ENCODE data around the gene ATP6V1E1.
"Not testable (repeated sequence)": the region's sequence is repeated elsewhere in the genome, so short reads cannot be mapped to it uniquely, and the experiment has no call there.

The ATP6V1E1 gene

DNA sequence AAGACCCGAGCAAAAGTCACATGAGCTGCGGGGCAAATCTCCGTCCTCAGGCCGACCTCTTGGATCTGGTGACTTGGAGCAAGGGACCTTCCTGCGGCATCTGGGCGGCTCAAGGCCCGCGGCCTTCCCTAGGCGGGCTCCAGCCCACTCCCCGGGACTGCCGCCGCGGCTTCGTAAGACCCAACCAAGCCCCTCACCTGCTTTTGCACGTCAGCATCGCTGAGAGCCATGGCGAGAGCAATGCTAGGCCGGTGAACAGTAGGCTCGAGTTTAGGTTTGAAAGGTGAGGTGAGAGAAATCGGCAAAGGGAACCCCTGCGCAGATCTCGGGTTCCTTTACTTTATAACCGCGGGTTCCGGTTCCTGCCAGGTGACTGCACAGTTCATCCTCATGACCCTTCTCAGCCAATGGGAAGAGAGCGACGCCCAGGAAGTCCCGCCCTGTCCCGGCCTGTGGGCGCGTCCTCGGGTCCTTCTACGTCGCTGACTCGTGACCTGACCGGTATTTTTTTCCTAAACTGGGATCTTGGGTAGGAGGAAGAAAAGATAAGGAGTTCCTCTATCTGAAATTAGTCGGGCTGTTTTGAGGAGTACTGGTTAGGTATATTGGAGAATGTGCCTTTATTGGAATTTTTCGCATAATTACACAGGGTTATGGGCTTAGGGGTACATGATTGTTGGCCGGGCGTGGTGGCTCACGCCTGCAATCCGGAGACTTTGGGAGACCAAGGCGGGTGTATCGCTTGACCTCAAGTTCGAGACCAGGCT, at the start of gene ATP6V1E1:
Gene ATP6V1E1, minus strand, starts transcription at position 344 of the 767 bp plus-strand sequence. Its CDS starts 114 bp downstream, at position 230.
- TF ChIP-seq CTCF (IDR thresholded peaks at IDR 0.05; ENCODE audit: insufficient read depth, low read depth, low read length, missing control alignments), result no peak
- peak within 1 kb of the TSS; percentile 75 for H3K4me3 ChIP-seq (ENCODE audit: low read depth, low read length)
- DNase-seq (ENCODE audit: low read depth), result peak; percentile 96

- no peak for TF ChIP-seq CTCF (IDR thresholded peaks at IDR 0.05; ENCODE audit: insufficient read depth, low read depth, low read length, missing control alignments)
- no peak overlapping the region for H3K4me3 ChIP-seq (ENCODE audit: low read depth, low read length)
- no peak for DNase-seq (ENCODE audit: low read depth)
These were observed 47.0 kb upstream of the ATP6V1E1 start for GRCh38 chr22:17675584-17675983.

GRCh38 chr22:17674152-17674551, 45.6 kb upstream of the ATP6V1E1 start:
- TF ChIP-seq CTCF (IDR thresholded peaks at IDR 0.05; ENCODE audit: insufficient read depth, low read depth, low read length, missing control alignments), result no peak
- DNase-seq (ENCODE audit: low read depth), result no peak
- no peak overlapping the region for H3K4me3 ChIP-seq (ENCODE audit: low read depth, low read length)

DNA sequence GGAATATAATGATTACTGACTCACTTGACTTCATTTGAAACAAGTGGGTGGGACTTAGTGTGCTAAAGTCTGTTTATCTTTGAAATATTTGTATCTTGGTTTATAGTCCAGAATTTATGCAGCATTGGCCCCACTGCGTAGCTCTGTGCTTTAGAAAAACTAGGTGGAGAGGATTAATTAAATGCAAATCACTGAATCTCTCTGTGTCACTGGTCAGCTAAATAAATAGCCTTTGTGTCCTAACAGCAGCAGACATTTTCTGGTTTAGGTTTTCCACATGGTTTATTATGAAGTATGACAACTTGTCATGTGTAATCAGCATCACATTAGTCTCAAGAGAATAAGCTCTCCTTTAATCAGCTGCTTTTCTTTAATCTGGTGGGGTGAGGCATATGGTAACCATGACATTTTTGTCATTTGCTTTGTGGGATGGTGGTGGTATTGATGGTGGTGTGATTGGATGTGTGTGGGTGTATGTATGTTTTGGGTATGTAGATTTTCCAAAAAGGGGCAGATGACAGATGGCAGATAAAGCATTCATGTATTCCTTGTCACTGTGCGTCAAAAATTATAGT, 44.0 kb upstream of the ATP6V1E1 start:
- no peak for TF ChIP-seq CTCF (IDR thresholded peaks at IDR 0.05; ENCODE audit: insufficient read depth, low read depth, low read length, missing control alignments)
- no peak overlapping the region for H3K4me3 ChIP-seq (ENCODE audit: low read depth, low read length)
- no peak for DNase-seq (ENCODE audit: low read depth)

GRCh38 chr22:17671521-17672092, 43.1 kb upstream of the ATP6V1E1 start:
- not testable (repeated sequence) for H3K4me3 ChIP-seq (ENCODE audit: low read depth, low read length); DNase-seq (ENCODE audit: low read depth)

DNA sequence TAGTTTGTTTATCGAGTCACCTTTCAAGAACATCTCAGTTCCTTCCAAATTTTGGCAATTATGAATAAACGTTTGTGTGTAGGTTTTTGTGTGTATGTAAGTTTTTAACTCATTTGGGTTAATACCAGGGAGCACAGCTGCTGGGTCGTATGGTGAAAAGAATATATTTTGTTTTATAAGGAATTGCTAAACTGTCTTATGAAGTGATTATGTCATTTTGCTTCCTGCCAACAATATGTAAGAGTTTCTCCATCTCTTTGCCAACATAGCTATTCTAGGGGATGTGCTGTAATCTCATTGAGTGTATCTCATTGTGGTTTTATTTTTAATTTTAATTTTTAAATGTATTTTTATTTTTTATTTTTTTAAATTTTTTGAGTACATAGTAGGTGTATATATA, 37.3 kb upstream of the ATP6V1E1 start:
- no peak overlapping the region for H3K4me3 ChIP-seq (ENCODE audit: low read depth, low read length)
- DNase-seq (ENCODE audit: low read depth), result no peak

More for the DNA sequence above, 37.3 kb upstream of the ATP6V1E1 start:
- TF ChIP-seq CTCF (IDR thresholded peaks at IDR 0.05; ENCODE audit: insufficient read depth, low read depth, low read length, missing control alignments), result no peak
